AG04449 (cell line): ENCODE measurements around the gene TTC17.

ENCODE experiments used
- CTCF ChIA-PET: fragments of 350-600 bp; formaldehyde crosslinking; extraction: SDS; loops from one replicate; lab custom pipeline; 2021; ENCODE audit warnings: antibody characterized with exemption; lab: Yijun Ruan, JAX
- POLR2A ChIA-PET: fragments of 400-600, 350-600 bp; formaldehyde crosslinking; extraction: SDS; loops from one replicate; lab custom pipeline; 2020; ENCODE audit warnings: antibody characterized with exemption, inconsistent platforms; lab: Yijun Ruan, JAX
- DNase-seq: peaks from one replicate; pipeline ENCODE4 v3.0.0-alpha.2; 2010; ENCODE audit warnings: low read depth, low spot score
- H3K4me3 ChIP-seq: 2 replicates; pipeline ENCODE4 v1.5.1; 2011; ENCODE audit warnings: low read depth, mild to moderate bottlenecking, control low read depth, low read length
- TF ChIP-seq, protein P1 (sequence below): IDR thresholded peaks from one replicate; pipeline ENCODE4 v1.5.1; 2011; ENCODE audit warnings: mild to moderate bottlenecking, moderate library complexity, low read length, control low read depth, inconsistent platforms; ENCODE audit not compliant: insufficient read depth; ENCODE audit errors: missing control alignments

The TTC17 gene

DNA sequence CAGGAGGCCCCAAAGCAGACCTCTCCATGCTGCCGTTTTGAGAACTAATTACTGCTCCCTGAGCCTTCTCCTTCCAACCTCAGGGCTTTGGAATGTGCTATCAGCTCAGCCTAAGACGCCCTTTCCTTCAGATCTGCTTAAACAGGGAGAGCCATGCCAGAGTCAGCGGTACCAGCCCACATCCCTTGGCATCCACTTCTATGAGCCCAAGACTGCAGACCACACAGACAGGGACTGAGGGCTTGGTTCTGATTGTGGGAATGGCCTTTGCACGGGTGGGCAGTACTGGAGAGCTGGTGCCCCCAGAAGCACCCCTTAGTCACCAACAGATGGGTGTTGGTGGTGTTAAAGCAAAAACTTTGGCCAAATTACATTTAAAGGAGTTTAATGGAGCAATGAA, 146.5 kb downstream of the TTC17 start:
- no peak overlapping the region for H3K4me3 ChIP-seq
- POLR2A ChIA-PET: no interaction called here
- no peak for DNase-seq
- TF ChIP-seq, protein P1, sequence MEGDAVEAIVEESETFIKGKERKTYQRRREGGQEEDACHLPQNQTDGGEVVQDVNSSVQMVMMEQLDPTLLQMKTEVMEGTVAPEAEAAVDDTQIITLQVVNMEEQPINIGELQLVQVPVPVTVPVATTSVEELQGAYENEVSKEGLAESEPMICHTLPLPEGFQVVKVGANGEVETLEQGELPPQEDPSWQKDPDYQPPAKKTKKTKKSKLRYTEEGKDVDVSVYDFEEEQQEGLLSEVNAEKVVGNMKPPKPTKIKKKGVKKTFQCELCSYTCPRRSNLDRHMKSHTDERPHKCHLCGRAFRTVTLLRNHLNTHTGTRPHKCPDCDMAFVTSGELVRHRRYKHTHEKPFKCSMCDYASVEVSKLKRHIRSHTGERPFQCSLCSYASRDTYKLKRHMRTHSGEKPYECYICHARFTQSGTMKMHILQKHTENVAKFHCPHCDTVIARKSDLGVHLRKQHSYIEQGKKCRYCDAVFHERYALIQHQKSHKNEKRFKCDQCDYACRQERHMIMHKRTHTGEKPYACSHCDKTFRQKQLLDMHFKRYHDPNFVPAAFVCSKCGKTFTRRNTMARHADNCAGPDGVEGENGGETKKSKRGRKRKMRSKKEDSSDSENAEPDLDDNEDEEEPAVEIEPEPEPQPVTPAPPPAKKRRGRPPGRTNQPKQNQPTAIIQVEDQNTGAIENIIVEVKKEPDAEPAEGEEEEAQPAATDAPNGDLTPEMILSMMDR: no peak
- CTCF ChIA-PET: interaction anchor here (1.0 to 3.9 kb wide), 12 partner anchors 12 to 354 kb away, joined by 3 to 29 read pairs (median 3); no protein-coding TSS in a partner anchor

DNA sequence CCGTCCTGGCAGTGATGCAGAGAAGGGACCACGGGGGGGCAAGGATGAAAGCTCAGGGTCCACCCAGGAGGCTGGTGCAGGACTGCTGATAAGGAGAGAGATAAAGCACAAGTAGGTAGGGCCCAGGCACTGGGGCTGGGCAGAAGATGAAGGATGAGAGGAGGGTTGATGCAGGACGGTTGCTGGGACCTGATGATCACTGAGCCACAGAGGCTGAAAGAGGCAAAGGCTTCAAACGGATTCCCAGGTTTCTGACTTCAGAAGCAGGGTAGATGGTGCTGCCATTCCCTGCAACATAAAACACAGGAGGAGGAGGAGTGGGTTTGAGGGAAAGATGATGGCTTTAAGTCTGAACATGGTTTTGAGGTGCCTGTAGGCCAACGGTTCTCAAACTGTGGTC, 148.5 kb downstream of the TTC17 start:
- no peak for DNase-seq
- H3K4me3 ChIP-seq: no peak overlapping the region
- ChIA-PET CTCF (interaction anchor here (0.8 to 3.9 kb wide), 5 partner anchors 9 to 345 kb away, joined by 3 to 29 read pairs (median 6); no protein-coding TSS in a partner anchor), POLR2A (no interaction called here)
- TF ChIP-seq, protein P1: no peak

DNA sequence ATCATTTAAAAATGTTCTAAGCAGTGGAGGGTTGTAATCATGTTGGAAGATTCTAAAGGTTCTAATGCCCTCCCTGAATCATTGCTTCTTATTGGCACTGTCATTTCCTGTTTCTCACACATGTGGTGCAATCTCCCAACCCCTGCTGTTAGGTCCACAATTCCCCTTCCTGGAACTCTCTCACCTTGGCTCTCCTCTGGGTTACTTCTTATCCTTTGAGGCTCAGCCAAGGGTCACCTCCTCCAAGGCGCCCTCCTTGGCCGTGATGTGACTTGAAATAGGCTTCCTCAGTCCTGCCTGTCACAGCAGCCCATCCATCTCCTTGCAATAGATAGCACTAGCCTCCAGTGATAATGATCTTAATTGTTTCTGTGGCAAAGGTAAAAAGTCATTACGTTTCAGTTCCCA, 149.8 kb downstream of the TTC17 start:
- ChIA-PET POLR2A (no interaction called here), CTCF (interaction anchor here (1.1 to 1.4 kb wide), 2 partner anchors 10 to 60 kb away, joined by 3 to 6 read pairs; no protein-coding TSS in a partner anchor)
- DNase-seq: peak; percentile 40
- H3K4me3 ChIP-seq: no peak overlapping the region
- TF ChIP-seq, protein P1: no peak

DNA sequence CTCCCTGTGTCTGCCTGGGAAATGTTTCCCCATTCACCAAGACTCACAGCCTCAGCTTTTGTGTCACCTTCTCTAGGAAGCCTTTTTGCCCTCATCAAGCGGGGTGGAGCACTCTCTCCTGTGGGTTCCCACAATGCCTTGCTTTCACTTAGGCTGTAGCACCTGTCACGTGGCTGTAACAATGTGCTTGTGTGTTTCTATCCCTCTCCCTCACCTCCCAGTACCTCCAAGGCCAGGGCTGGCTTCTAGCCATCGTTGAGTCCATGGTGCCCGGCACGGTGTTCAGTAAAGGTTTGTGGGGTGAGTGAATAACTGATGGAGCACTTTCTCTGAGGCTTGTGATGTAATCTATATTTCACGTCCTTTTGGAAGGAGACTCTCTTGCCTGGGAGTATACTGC, 153.2 kb downstream of the TTC17 start:
- ChIA-PET POLR2A (no interaction called here), CTCF (no interaction called here)
- TF ChIP-seq, protein P1: no peak
- H3K4me3 ChIP-seq: no peak overlapping the region
- DNase-seq: no peak

DNA sequence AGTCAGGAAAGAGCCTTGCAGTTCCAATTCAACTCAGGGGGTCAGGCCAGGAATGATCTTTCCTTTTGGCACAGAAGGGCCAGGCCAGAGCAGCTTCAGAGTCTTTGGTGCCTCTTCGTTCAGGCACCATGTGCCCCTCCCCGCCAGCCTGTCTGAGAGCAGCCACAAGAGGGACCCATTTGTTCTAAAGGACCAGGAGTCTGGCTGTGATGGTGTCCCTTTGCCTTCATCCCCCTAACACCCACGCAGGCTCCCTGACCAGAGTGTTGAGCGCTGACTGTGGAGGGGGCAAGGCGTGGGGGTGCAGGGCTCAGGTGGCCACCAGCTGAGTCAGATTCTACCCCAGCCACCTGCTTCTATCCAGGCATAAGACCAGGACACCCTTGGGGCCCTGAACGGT, 156.4 kb downstream of the TTC17 start:
- ChIA-PET CTCF (interaction anchor here (1.0 to 1.8 kb wide), 3 partner anchors 11 to 336 kb away, joined by 3 to 4 read pairs (median 4); no protein-coding TSS in a partner anchor), POLR2A (no interaction called here)
- TF ChIP-seq, protein P1: peak; percentile 18
- DNase-seq: no peak
- H3K4me3 ChIP-seq: no peak overlapping the region

DNA sequence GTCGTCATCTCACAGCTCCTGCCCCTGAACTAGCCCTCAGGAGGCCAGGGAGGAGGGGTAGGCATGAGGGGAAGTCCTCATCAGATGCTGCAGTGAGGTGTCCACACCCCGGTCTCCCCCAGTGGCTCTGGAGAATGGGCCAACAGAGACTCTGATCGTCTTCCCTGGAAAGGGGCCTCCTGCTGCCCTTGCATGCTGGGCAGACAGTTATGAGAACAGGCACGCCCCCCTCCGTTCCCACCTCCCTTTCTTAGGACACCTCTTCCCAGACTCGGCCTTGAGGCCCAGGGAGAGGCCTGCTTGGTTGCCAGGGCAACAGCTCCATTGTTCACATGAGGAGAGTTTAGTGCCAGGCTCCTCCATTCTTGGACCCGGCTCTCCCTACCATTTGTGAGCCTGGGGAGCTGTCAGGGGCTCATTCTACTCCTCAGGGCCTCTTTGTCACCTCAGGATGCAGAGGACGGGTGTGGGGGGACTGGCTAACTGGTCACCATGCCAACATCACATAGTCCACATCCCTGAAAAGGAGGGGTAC, 157.7 kb downstream of the TTC17 start:
- ChIA-PET POLR2A (no interaction called here), CTCF (interaction anchor here (0.6 to 1.8 kb wide), 4 partner anchors 12 to 97 kb away, joined by 3 to 4 read pairs (median 3); no protein-coding TSS in a partner anchor)
- TF ChIP-seq, protein P1: no peak
- no peak for DNase-seq
- H3K4me3 ChIP-seq: no peak overlapping the region
